ENCODE measurements around the gene EXOC7. TPM values are rescaled to one million over a fixed set of nuclear protein-coding genes. Genes with fewer than 3 reads are reported as not detected.

EXOC7 gene
- total RNA-seq, 4 donors from 2014 or later: 57.7 to 79.1 (median 71.4) TPM

- no peak for TF ChIP-seq CTCF (IDR thresholded peaks at IDR 0.05; ENCODE audit: low read depth)
Measured at GRCh38 chr17:76148015-76148326, 44.4 kb upstream of the EXOC7 start.

- TF ChIP-seq CTCF (IDR thresholded peaks at IDR 0.05; ENCODE audit: low read depth): no peak
Measured at GRCh38 chr17:76147211-76148014, 43.8 kb upstream of the EXOC7 start.

GRCh38 chr17:76146053-76146851 lies 42.7 kb upstream of the EXOC7 start:
- no peak for TF ChIP-seq CTCF (IDR thresholded peaks at IDR 0.05; ENCODE audit: low read depth)

- TF ChIP-seq CTCF (IDR thresholded peaks at IDR 0.05; ENCODE audit: low read depth): no peak
Measured at GRCh38 chr17:76145231-76146052, 41.9 kb upstream of the EXOC7 start.

- no peak for TF ChIP-seq CTCF (IDR thresholded peaks at IDR 0.05; ENCODE audit: low read depth)
Measured at GRCh38 chr17:76142585-76143041, 39.0 kb upstream of the EXOC7 start.

- no peak for TF ChIP-seq CTCF (IDR thresholded peaks at IDR 0.05; ENCODE audit: low read depth)
Measured at GRCh38 chr17:76142039-76142584, 38.5 kb upstream of the EXOC7 start.
